ENCODE results near the gene SYCP2L. TPM values are rescaled to one million over a fixed set of nuclear protein-coding genes. Genes with fewer than 3 reads are reported as not detected.

Gene SYCP2L
- total and polyA plus RNA-seq, 9 of the 15 experiments (the other 6 are each of a cell fraction or from before 2014, with no cell fraction given): 12.4 to 46.9 (median 22.0) TPM

DNA sequence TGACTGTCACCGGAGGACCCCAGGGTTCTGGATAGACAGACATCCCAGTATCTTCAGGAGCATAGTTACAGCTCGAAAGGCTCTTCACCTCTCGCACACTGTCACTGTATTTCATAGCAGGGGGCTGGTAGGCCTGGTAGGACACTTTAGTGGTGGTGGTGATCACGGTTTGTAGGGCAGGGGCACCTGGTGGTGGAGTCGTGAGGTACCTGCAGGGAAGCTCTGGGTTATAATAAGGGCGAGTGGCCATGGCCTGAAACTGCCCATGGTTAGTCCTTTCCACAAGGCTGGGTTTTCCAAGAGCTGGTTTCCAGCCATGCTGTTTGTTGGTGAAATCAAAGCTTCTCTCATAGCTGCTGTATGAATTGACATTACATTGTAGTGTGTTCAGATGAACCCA, 12.6 kb upstream of the SYCP2L start:
- FAIRE-seq: no peak
- Histone ChIP-seq H3K27ac (ENCODE audit: extremely low read depth, low read depth, low read length) (no peak overlapping the region), H3K9me1 (ENCODE audit: control insufficient read depth, insufficient read depth, low read length) (no peaks in the 10 kb centered on the region), H3K9me3 (replicated peaks; ENCODE audit: control insufficient read depth, insufficient read depth, low read depth, low read length) (no peaks in the 10 kb centered on the region), H3K27me3 (ENCODE audit: control insufficient read depth in 2 of 2, insufficient read depth in 2 of 2, low read length in 2 of 2) (no peaks in the 10 kb centered on the region; a peak in 1 of 5 replicates), H3K9ac (ENCODE audit: insufficient read depth in 1 of 2, low read depth in 2 of 2, low read length in 2 of 2) (no peak overlapping the region), H3K36me3 (ENCODE audit: control insufficient read depth, insufficient read depth, low read length) (no peaks in the 10 kb centered on the region), H3K79me2 (ENCODE audit: control insufficient read depth, insufficient read depth, low read length) (no peaks in the 10 kb centered on the region), H2AFZ (ENCODE audit: low read depth, low read length) (no peak overlapping the region), H3K4me2 (ENCODE audit: insufficient read depth, low read length) (no peak overlapping the region), H4K20me1 (replicated peaks; ENCODE audit: control insufficient read depth, insufficient read depth, low read length) (no peaks in the 10 kb centered on the region), H3K4me1 (replicated peaks in 1 of 2; ENCODE audit: control insufficient read depth in 2 of 2, insufficient read depth in 2 of 2, low read length in 2 of 2) (peaks cover 0 to 3% of the 10 kb centered on the region in 2 experiments; a peak in 1 of 5 replicates), H3K4me3 (no peak overlapping the region)
- in situ Hi-C loops (cut with MboI): no loop called here
- peak; percentile 61 for ATAC-seq
- CTCF ChIA-PET (ENCODE audit: low intra/inter-chr PET ratio): no interaction called here
- no TSS peak for BruUV-seq (replicated peaks)
- TF ChIP-seq KDM1A (IDR thresholded peaks at IDR 0.05): no peak
- TF ChIP-seq MNT (conservative IDR thresholded peaks at IDR 0.05): no peak
- TF ChIP-seq, protein P1, sequence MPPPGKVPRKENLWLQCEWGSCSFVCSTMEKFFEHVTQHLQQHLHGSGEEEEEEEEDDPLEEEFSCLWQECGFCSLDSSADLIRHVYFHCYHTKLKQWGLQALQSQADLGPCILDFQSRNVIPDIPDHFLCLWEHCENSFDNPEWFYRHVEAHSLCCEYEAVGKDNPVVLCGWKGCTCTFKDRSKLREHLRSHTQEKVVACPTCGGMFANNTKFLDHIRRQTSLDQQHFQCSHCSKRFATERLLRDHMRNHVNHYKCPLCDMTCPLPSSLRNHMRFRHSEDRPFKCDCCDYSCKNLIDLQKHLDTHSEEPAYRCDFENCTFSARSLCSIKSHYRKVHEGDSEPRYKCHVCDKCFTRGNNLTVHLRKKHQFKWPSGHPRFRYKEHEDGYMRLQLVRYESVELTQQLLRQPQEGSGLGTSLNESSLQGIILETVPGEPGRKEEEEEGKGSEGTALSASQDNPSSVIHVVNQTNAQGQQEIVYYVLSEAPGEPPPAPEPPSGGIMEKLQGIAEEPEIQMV (tag; conservative IDR thresholded peaks at IDR 0.05; ENCODE audit: low read depth): no peak
- no peak for TF ChIP-seq RNF2 (IDR thresholded peaks at IDR 0.05)
- TF ChIP-seq ZNF79 (CRISPR knock-in tag; IDR thresholded peaks at IDR 0.05; ENCODE audit: low read depth): no peak
- TF ChIP-seq ZNF347 (CRISPR knock-in tag; IDR thresholded peaks at IDR 0.05; ENCODE audit: low read depth): no peak
- no peak for TF ChIP-seq SMARCE1 (IDR thresholded peaks at IDR 0.05)
- TF ChIP-seq TEAD4 (IDR thresholded peaks at IDR 0.05; ENCODE audit: low read length): no peak
- no peak for TF ChIP-seq TEAD4 (CRISPR knock-in tag; IDR thresholded peaks at IDR 0.05; ENCODE audit: borderline replicate concordance)
- no peak for TF ChIP-seq CBFB (CRISPR knock-in tag; IDR thresholded peaks at IDR 0.05)
- TF ChIP-seq ZNF24 (IDR thresholded peaks at IDR 0.05): no peak
- TF ChIP-seq ESRRA (IDR thresholded peaks at IDR 0.05; ENCODE audit: borderline replicate concordance, low read depth): no peak
- TF ChIP-seq TEAD1 (CRISPR knock-in tag; IDR thresholded peaks at IDR 0.05): no peak
- TF ChIP-seq ETS1 (conservative IDR thresholded peaks at IDR 0.05; ENCODE audit: control insufficient read depth, low read depth, low read length): no peak
- TF ChIP-seq, protein P2, sequence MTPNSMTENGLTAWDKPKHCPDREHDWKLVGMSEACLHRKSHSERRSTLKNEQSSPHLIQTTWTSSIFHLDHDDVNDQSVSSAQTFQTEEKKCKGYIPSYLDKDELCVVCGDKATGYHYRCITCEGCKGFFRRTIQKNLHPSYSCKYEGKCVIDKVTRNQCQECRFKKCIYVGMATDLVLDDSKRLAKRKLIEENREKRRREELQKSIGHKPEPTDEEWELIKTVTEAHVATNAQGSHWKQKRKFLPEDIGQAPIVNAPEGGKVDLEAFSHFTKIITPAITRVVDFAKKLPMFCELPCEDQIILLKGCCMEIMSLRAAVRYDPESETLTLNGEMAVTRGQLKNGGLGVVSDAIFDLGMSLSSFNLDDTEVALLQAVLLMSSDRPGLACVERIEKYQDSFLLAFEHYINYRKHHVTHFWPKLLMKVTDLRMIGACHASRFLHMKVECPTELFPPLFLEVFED (CRISPR knock-in tag; conservative IDR thresholded peaks at IDR 0.05): no peak
- no peak for TF ChIP-seq PPARD (CRISPR knock-in tag; IDR thresholded peaks at IDR 0.05)
- no peak for TF ChIP-seq SIX5 (IDR thresholded peaks at IDR 0.05; ENCODE audit: borderline replicate concordance in 1 of 2, insufficient read depth in 1 of 2, low read depth in 1 of 2, low read length in 2 of 2)
- no peak for TF ChIP-seq SRF (CRISPR knock-in tag; IDR thresholded peaks at IDR 0.05)
- TF ChIP-seq RCOR1 (IDR thresholded peaks at IDR 0.05; ENCODE audit: borderline replicate concordance in 1 of 2, low read depth in 2 of 2, low read length in 2 of 2): no peak
- no peak for DNase-seq (ENCODE audit: extremely low read depth in 1 of 4, low spot score in 3 of 4)
- 18% methylated on average over 6 of the region's 6 CpGs for WGBS (ENCODE audit: insufficient coverage, low coverage, missing lambda C conversion rate)
- intact Hi-C loops (cut with micrococcal nuclease): no loop called here
- POLR2A ChIA-PET: interaction anchor here (0.7 to 4.9 kb wide), 5 partner anchors 13 to 221 kb away, joined by 3 to 18 read pairs (median 3); partner anchors contain the start of gene SYCP2L
